ENCODE data around the gene CCNL2. TPM values are rescaled to one million over a fixed set of nuclear protein-coding genes. Genes with fewer than 3 reads are reported as not detected.
"Not testable (repeated sequence)": the region's sequence is repeated elsewhere in the genome, so short reads cannot be mapped to it uniquely, and the experiment has no call there.

The CCNL2 gene
- total and polyA plus RNA-seq, 12 donors, result 38.5 to 243 (median 48.0) TPM

- intact Hi-C loops (cut with DNase I), result loop anchor here in 2 of 10 donors (1.0 to 10.0 kb wide), 2 partner anchors 49 to 134 kb away; no protein-coding TSS in a partner anchor
- Histone ChIP-seq H3K27me3 (no peaks in the 10 kb centered on the region), H3K4me3 (no peak overlapping the region), H3K4me1 (peaks cover 16 to 39% (median 33%) of the 10 kb centered on the region in 9 donors), H3K36me3 (peaks cover 0 to 19% (median 0%) of the 10 kb centered on the region in 9 donors), H3K9me3 (peaks cover 0 to 4% (median 0%) of the 10 kb centered on the region in 11 donors), H3K27ac (no peak overlapping the region)
- DNase-seq (no peak), ATAC-seq (no peak)
- TF ChIP-seq CTCF (IDR thresholded peaks at IDR 0.05), result no peak
- WGBS, 2 donors, result 86 to 92% methylated on average over 16 of the region's 16 CpGs
These were observed 28.3 kb downstream of the CCNL2 start for GRCh38 chr1:1370771-1371300.

- 89 to 94% methylated on average over 14 of the region's 14 CpGs for WGBS, 2 donors
- H3K4me1 ChIP-seq, result peaks cover 16 to 37% (median 32%) of the 10 kb centered on the region in 9 donors
- not testable (repeated sequence) for H3K27ac ChIP-seq, H3K27me3 ChIP-seq, H3K9me3 ChIP-seq, DNase-seq, H3K4me3 ChIP-seq, ATAC-seq
- peaks cover 0 to 19% (median 0%) of the 10 kb centered on the region in 9 donors for H3K36me3 ChIP-seq
- intact Hi-C loops (cut with DNase I), result loop anchor here in 1 of 10 donors (10.0 kb wide), 1 partner anchor 135 kb away; no protein-coding TSS in a partner anchor
These were observed 29.0 kb downstream of the CCNL2 start for GRCh38 chr1:1370094-1370493.

- intact Hi-C loops (cut with DNase I), result no loop called here
- ATAC-seq, result no peak
- H3K9me3 ChIP-seq, result peaks cover 0 to 4% (median 0%) of the 10 kb centered on the region in 11 donors
- H3K4me1 ChIP-seq, result peaks cover 3 to 18% (median 10%) of the 10 kb centered on the region in 9 donors
- H3K36me3 ChIP-seq, result peaks cover 0 to 2% (median 0%) of the 10 kb centered on the region in 9 donors
- H3K27ac ChIP-seq, result no peak overlapping the region
- H3K4me3 ChIP-seq, result no peak overlapping the region
- H3K27me3 ChIP-seq, result peaks cover 0 to 8% (median 0%) of the 10 kb centered on the region in 7 donors
- no peak for TF ChIP-seq CTCF (IDR thresholded peaks at IDR 0.05)
- DNase-seq, result no peak
- 97% methylated on average over 5 of the region's 5 CpGs for WGBS, 2 donors
These were observed 31.8 kb downstream of the CCNL2 start for GRCh38 chr1:1367315-1367714.

GRCh38 chr1:1366699-1367066 is 32.5 kb downstream of the CCNL2 start:
- ATAC-seq (no peak), DNase-seq (no peak)
- no peak overlapping the region for H3K4me3 ChIP-seq
- TF ChIP-seq CTCF (IDR thresholded peaks at IDR 0.05), result no peak
- H3K4me1 ChIP-seq, result peaks cover under 1 to 13% (median 6%) of the 10 kb centered on the region in 9 donors
- H3K9me3 ChIP-seq, result peaks cover 0 to 4% (median 0%) of the 10 kb centered on the region in 11 donors
- H3K36me3 ChIP-seq, result no peaks in the 10 kb centered on the region
- WGBS, 2 donors, result 95 to 99% methylated on average over 3 of the region's 3 CpGs
- peaks cover 0 to 14% (median 0%) of the 10 kb centered on the region in 7 donors for H3K27me3 ChIP-seq
- intact Hi-C loops (cut with DNase I), result no loop called here
- no peak overlapping the region for H3K27ac ChIP-seq
